Neuronal stem cell (in vitro differentiated cells): ENCODE data around the gene CDK18.

Experiments
- DNase-seq: peaks from one replicate; pipeline ENCODE4 v3.0.0-alpha.2; 2013; ENCODE audit warnings: low spot score
- H2AFZ ChIP-seq: one replicate; pipeline ENCODE4 v1.6.1; 2013; ENCODE audit warnings: mild to moderate bottlenecking, low read length, inconsistent platforms
- H2AK5ac ChIP-seq: 2 replicates; pipeline ENCODE4 v1.6.1; 2013; ENCODE audit warnings: low read depth, mild to moderate bottlenecking, inconsistent platforms, low read length, moderate library complexity, mixed read lengths
- H2BK120ac ChIP-seq: 2 replicates; pipeline ENCODE4 v1.6.1; 2013; ENCODE audit warnings: low read depth, mild to moderate bottlenecking, inconsistent platforms, low read length, moderate library complexity, mixed read lengths
- H2BK12ac ChIP-seq: one replicate; pipeline ENCODE4 v1.6.1; 2013; ENCODE audit warnings: low read length, inconsistent platforms
- H2BK15ac ChIP-seq: 2 replicates; pipeline ENCODE4 v1.6.1; 2013; ENCODE audit warnings: mild to moderate bottlenecking, low read length, inconsistent platforms, mixed read lengths
- H2BK5ac ChIP-seq: one replicate; pipeline ENCODE4 v1.6.1; 2013; ENCODE audit warnings: inconsistent platforms, mild to moderate bottlenecking, low read length, moderate library complexity
- H3K14ac ChIP-seq: one replicate; pipeline ENCODE4 v1.6.1; 2013; ENCODE audit warnings: low read length, inconsistent platforms
- H3K18ac ChIP-seq: 2 replicates; pipeline ENCODE4 v1.6.1; 2013; ENCODE audit warnings: low read length, inconsistent platforms
- H3K23ac ChIP-seq: 2 replicates; pipeline ENCODE4 v1.6.1; 2013; ENCODE audit warnings: low read depth, mild to moderate bottlenecking, mixed read lengths, low read length, inconsistent platforms; ENCODE audit not compliant: poor library complexity
- H3K27ac ChIP-seq: replicated peaks from 3 replicates; pipeline ENCODE4 v1.5.1; 2013; ENCODE audit warnings: low read length, inconsistent platforms
- H3K27me3 ChIP-seq, 3 experiments: 2 replicates each; pipeline ENCODE4 v1.6.1; 2013; ENCODE audit warnings: low read length in 3 of 3, mild to moderate bottlenecking in 2 of 3, inconsistent platforms in 1 of 3, low read depth in 1 of 3, mixed read lengths in 1 of 3, moderate library complexity in 1 of 3; ENCODE audit not compliant: control insufficient read depth in 3 of 3, insufficient read depth in 3 of 3
- H3K36me3 ChIP-seq, 2 donors: replicated peaks in 1 of 2; 2 replicates each; pipeline ENCODE4 v1.6.1; 2013; ENCODE audit warnings: low read length in 2 of 2; ENCODE audit not compliant: control insufficient read depth in 2 of 2, insufficient read depth in 2 of 2
- H3K4ac ChIP-seq: 2 replicates; pipeline ENCODE4 v1.6.1; 2013; ENCODE audit warnings: inconsistent platforms, mild to moderate bottlenecking, low read length, moderate library complexity
- H3K4me1 ChIP-seq, 2 donors: 1 replicate in 1 of 2; 2 replicates in 1 of 2; pipeline ENCODE4 v1.6.1; 2013; ENCODE audit warnings: low read length in 2 of 2, low read depth in 1 of 2; ENCODE audit not compliant: control insufficient read depth in 2 of 2, insufficient read depth in 1 of 2
- H3K4me2 ChIP-seq: one replicate; pipeline ENCODE4 v1.6.1; 2013; ENCODE audit warnings: mild to moderate bottlenecking, low read length, inconsistent platforms; ENCODE audit not compliant: insufficient read depth, poor library complexity, severe bottlenecking
- H3K4me3 ChIP-seq, 2 donors: 2 replicates each; pipeline ENCODE4 v1.5.1; 2013; ENCODE audit warnings: low read length in 2 of 2, mild to moderate bottlenecking in 2 of 2, inconsistent platforms in 1 of 2, moderate library complexity in 1 of 2
- H3K79me1 ChIP-seq: one replicate; pipeline ENCODE4 v1.6.1; 2013; ENCODE audit warnings: low read depth, mild to moderate bottlenecking, inconsistent platforms, low read length, moderate library complexity
- H3K9ac ChIP-seq: one replicate; pipeline ENCODE4 v1.6.1; 2013; ENCODE audit warnings: mild to moderate bottlenecking, low read depth, low read length, inconsistent platforms; ENCODE audit not compliant: poor library complexity
- H3K9me3 ChIP-seq, 2 donors: replicated peaks in 1 of 2; 2 replicates each; pipeline versions ENCODE3 to v1.6.1; 2013; ENCODE audit warnings: low read length in 2 of 2, mild to moderate bottlenecking in 2 of 2, inconsistent platforms in 1 of 2, low read depth in 1 of 2, mixed read lengths in 1 of 2, moderate library complexity in 1 of 2; ENCODE audit not compliant: control insufficient read depth in 2 of 2, insufficient read depth in 1 of 2
- H4K8ac ChIP-seq: one replicate; pipeline ENCODE4 v1.6.1; 2013; ENCODE audit warnings: low read depth, mild to moderate bottlenecking, inconsistent platforms, low read length, moderate library complexity
- H4K91ac ChIP-seq: one replicate; pipeline ENCODE4 v1.6.1; 2013; ENCODE audit warnings: low read length, low read depth, mild to moderate bottlenecking, inconsistent platforms; ENCODE audit not compliant: poor library complexity
- WGBS, 2 donors: extraction: QIAGEN DNeasy Blood & Tissue Kit; methylation state at CpG; one replicate each; pipeline ENCODE4 v1.1.7; 2013; ENCODE audit warnings: missing lambda C conversion rate in 2 of 2, mixed read lengths in 1 of 2; ENCODE audit not compliant: insufficient read length in 2 of 2, insufficient replicate concordance in 1 of 2; ENCODE audit errors: extremely low coverage in 2 of 2; 5-methylcytosine and 5-hydroxymethylcytosine counted together

The CDK18 gene

GRCh38 chr1:205473475-205473874 lies 31.0 kb upstream of the CDK18 start:
- Histone ChIP-seq H4K8ac (no peak overlapping the region), H4K91ac (no peak overlapping the region), H3K14ac (no peak overlapping the region), H3K18ac (no peak overlapping the region), H2BK120ac (no peak overlapping the region), H2BK12ac (no peak overlapping the region), H3K27ac (no peak overlapping the region), H3K27me3 (peaks cover 0 to 6% (median 2%) of the 10 kb centered on the region in 3 experiments), H2AFZ (no peak overlapping the region), H3K9me3 (peaks cover 0 to 3% of the 10 kb centered on the region in 2 donors), H2BK15ac (no peak overlapping the region), H3K79me1 (peaks cover 2% of the 10 kb centered on the region), H3K4me3 (no peak overlapping the region), H3K36me3 (peaks cover 0 to 2% of the 10 kb centered on the region in 2 donors), H3K9ac (no peak overlapping the region), H3K4me2 (no peak overlapping the region), H2AK5ac (peak overlapping the region; percentile 69), H2BK5ac (no peak overlapping the region), H3K4me1 (peaks cover 0 to 6% of the 10 kb centered on the region in 2 donors), H3K23ac (no peak overlapping the region), H3K4ac (no peak overlapping the region)
- WGBS, 2 donors = no CpG with 5 or more reads among the region's 4 CpGs
- no peak for DNase-seq

GRCh38 chr1:205473966-205474365 lies 30.5 kb upstream of the CDK18 start:
- H3K27me3 ChIP-seq = peaks cover 0 to 3% (median 2%) of the 10 kb centered on the region in 3 experiments
- DNase-seq = no peak
- no peak overlapping the region for H2BK15ac ChIP-seq
- H2BK12ac ChIP-seq = no peak overlapping the region
- H4K8ac ChIP-seq = no peak overlapping the region
- peaks cover 0 to 2% of the 10 kb centered on the region in 2 donors for H3K36me3 ChIP-seq
- no CpG with 5 or more reads among the region's 7 CpGs for WGBS, 2 donors
- no peak overlapping the region for H3K23ac ChIP-seq
- H3K18ac ChIP-seq = no peak overlapping the region
- H3K27ac ChIP-seq = no peak overlapping the region
- no peak overlapping the region for H2AFZ ChIP-seq
- peaks cover 2% of the 10 kb centered on the region for H3K79me1 ChIP-seq
- H3K14ac ChIP-seq = no peak overlapping the region
- H3K9me3 ChIP-seq = peaks cover 0 to 3% of the 10 kb centered on the region in 2 donors
- H3K4ac ChIP-seq = no peak overlapping the region
- no peak overlapping the region for H3K4me2 ChIP-seq
- H3K4me3 ChIP-seq = no peak overlapping the region
- H2BK120ac ChIP-seq = no peak overlapping the region
- peaks cover 0 to 6% of the 10 kb centered on the region in 2 donors for H3K4me1 ChIP-seq
- peak overlapping the region; percentile 69 for H2AK5ac ChIP-seq
- H4K91ac ChIP-seq = no peak overlapping the region
- no peak overlapping the region for H2BK5ac ChIP-seq
- no peak overlapping the region for H3K9ac ChIP-seq

- H3K4ac ChIP-seq = no peak overlapping the region
- H3K9me3 ChIP-seq = peaks cover 0 to 3% of the 10 kb centered on the region in 2 donors
- no peak overlapping the region for H2BK120ac ChIP-seq
- no peak overlapping the region for H3K4me3 ChIP-seq
- H2BK5ac ChIP-seq = no peak overlapping the region
- H3K27me3 ChIP-seq = peaks cover 0 to 3% (median 2%) of the 10 kb centered on the region in 3 experiments
- no peak overlapping the region for H2AK5ac ChIP-seq
- H3K23ac ChIP-seq = no peak overlapping the region
- H4K8ac ChIP-seq = no peak overlapping the region
- H3K79me1 ChIP-seq = peaks cover 2% of the 10 kb centered on the region
- no peak overlapping the region for H3K9ac ChIP-seq
- H4K91ac ChIP-seq = no peak overlapping the region
- H3K36me3 ChIP-seq = peaks cover 0 to 2% of the 10 kb centered on the region in 2 donors
- H2BK12ac ChIP-seq = no peak overlapping the region
- no peak overlapping the region for H2AFZ ChIP-seq
- DNase-seq = no peak
- whole genome bisulfite sequencing, 2 donors = no CpG with 5 or more reads among the region's 3 CpGs
- H3K18ac ChIP-seq = no peak overlapping the region
- H3K14ac ChIP-seq = no peak overlapping the region
- H3K4me2 ChIP-seq = no peak overlapping the region
- H3K4me1 ChIP-seq = peaks cover 0 to 5% of the 10 kb centered on the region in 2 donors
- H2BK15ac ChIP-seq = no peak overlapping the region
- H3K27ac ChIP-seq = no peak overlapping the region
Observed at GRCh38 chr1:205474571-205474970, 29.9 kb upstream of the CDK18 start.

DNA sequence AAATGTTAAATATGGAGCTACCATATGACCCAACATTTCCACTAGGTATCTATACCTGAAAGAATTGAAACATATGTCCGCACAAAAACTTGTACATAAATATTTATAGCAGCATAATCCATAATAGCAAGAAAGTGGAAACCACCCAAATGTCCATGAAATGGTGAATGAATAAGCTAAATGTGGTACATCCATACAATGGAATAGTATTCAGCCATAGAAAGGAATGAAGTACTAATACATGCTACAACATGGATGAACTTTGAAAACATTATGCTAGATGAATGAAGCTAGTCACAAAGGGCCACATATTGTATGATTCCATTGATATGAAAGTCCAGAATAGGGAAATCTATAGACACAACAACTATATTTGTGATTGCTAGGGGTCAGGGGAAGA lies 28.6 kb upstream of the CDK18 start:
- Histone ChIP-seq H3K27ac (no peak overlapping the region), H2BK12ac (no peak overlapping the region), H2BK15ac (no peak overlapping the region), H3K4me2 (no peak overlapping the region), H3K14ac (no peak overlapping the region), H2BK5ac (no peak overlapping the region), H2AK5ac (no peak overlapping the region), H3K9me3 (peaks cover 0 to 3% of the 10 kb centered on the region in 2 donors), H3K4ac (no peak overlapping the region), H3K36me3 (peaks cover 0 to 2% of the 10 kb centered on the region in 2 donors), H3K4me3 (no peak overlapping the region), H4K91ac (no peak overlapping the region), H3K18ac (no peak overlapping the region), H3K9ac (no peak overlapping the region), H2BK120ac (no peak overlapping the region), H4K8ac (no peak overlapping the region), H2AFZ (no peak overlapping the region), H3K23ac (no peak overlapping the region), H3K79me1 (peaks cover 2% of the 10 kb centered on the region), H3K4me1 (peaks cover 0 to 5% of the 10 kb centered on the region in 2 donors), H3K27me3 (peaks cover 0 to 7% (median 2%) of the 10 kb centered on the region in 3 experiments)
- WGBS, 2 donors = no CpG with 5 or more reads among the region's 1 CpG
- DNase-seq = no peak
